Astrocyte (in vitro differentiated cells and primary cell): ENCODE results near the gene GLT1D1.

Experiments
- CTCF ChIP-seq: IDR thresholded peaks from 2 replicates; pipeline ENCODE4 v1.5.1; 2011; ENCODE audit warnings: low read depth, mild to moderate bottlenecking, inconsistent platforms, low read length, moderate library complexity; ENCODE audit not compliant: insufficient read depth
- EZH2 ChIP-seq: IDR thresholded peaks from 2 replicates; pipeline ENCODE4 v1.6.1; 2012; ENCODE audit warnings: mild to moderate bottlenecking, low read length, inconsistent platforms; ENCODE audit not compliant: insufficient read depth

DNA sequence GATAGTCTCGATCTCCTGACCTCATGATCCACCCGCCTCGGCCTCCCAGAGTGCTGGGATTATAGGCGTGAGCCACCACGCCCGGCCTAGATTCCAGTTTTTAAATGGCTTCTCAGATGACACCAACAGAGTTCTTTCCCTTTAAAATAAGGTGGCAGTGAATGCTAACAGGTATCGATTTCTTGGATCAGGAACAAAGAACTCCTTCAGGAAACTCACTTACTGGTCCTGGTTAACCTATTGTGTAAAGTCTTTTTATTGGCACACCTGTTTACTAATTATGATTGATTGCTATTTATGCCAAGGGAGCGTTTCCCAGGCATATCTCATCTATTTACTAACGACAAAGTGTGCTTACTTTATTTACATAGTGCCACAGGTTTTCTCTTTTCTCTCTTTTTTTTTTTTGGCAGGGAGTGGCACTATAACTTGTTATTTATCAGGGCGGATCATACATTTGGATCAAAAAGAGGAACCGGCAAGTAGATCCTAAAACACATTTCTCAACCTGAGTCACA, 89.7 kb downstream of the GLT1D1 start:
- TF ChIP-seq CTCF (no peak), EZH2 (no peak)
